Colonic mucosa (tissue), 4 donors: Measurements from ENCODE around the gene SP100. TPM values are rescaled to one million over a fixed set of nuclear protein-coding genes. Genes with fewer than 3 reads are reported as not detected.

Experiments
- DNase-seq: peaks from one replicate; pipeline ENCODE4 v3.0.0-alpha.2; 2020
- H3K27ac ChIP-seq: fragments of 200-600 bp; one replicate; pipeline ENCODE4 v1.8.0; 2021
- H3K27me3 ChIP-seq: fragments of 200-600 bp; one replicate; pipeline ENCODE4 v1.8.0; 2021
- H3K36me3 ChIP-seq: fragments of 200-600 bp; one replicate; pipeline ENCODE4 v1.8.0; 2021
- H3K4me1 ChIP-seq: fragments of 200-600 bp; one replicate; pipeline ENCODE4 v1.8.0; 2021; ENCODE audit warnings: mild to moderate bottlenecking
- H3K4me3 ChIP-seq: fragments of 200-600 bp; one replicate; pipeline ENCODE4 v1.8.0; 2021
- H3K9ac ChIP-seq, 2 donors: one replicate each; pipeline ENCODE4 v1.7.0; 2013; ENCODE audit warnings: control low read depth in 2 of 2, low read depth in 2 of 2, low read length in 2 of 2
- H3K9me3 ChIP-seq: fragments of 200-600 bp; one replicate; pipeline ENCODE4 v1.8.0; 2021
- CTCF ChIP-seq: fragments of 200-600 bp; IDR thresholded peaks from one replicate; pipeline ENCODE4 v1.8.0; 2022; ENCODE audit warnings: antibody characterized with exemption, mild to moderate bottlenecking
- intact Hi-C: fragments of 100-400 bp; cut with DNase I; formaldehyde crosslinking; loops from one replicate; pipeline ENCODE4 v1.14.1; 2022
- total RNA-seq, 2 donors: library from RNA; stranded (reverse); fragmentation: NEBNext Ultra II Directional in 1 of 2; extraction: Animal tissue kit (Norgen Biotek cat#: 25700) in 1 of 2; gene quantifications; one replicate each; pipeline ENCODE4 v1.2.1, GENCODE V29; 2021
- donor health status: healthy.
- donor health status: DM: no; HTN: no; CAD: no.
- donor health status: DM: no; HTN: no; CAD: no.

Gene SP100
- total RNA-seq, 2 donors from 2014 or later = 35.7 to 53.6 TPM

GRCh38 chr2:230557065-230557464 lies 141.1 kb downstream of the SP100 start:
- TF ChIP-seq CTCF = no peak
- no peaks in the 10 kb centered on the region for H3K9me3 ChIP-seq
- no peak overlapping the region for H3K4me3 ChIP-seq
- intact Hi-C loops = no loop called here
- no peaks in the 10 kb centered on the region for H3K27me3 ChIP-seq
- no peak overlapping the region for H3K9ac ChIP-seq
- no peaks in the 10 kb centered on the region for H3K36me3 ChIP-seq
- H3K27ac ChIP-seq = no peak overlapping the region
- H3K4me1 ChIP-seq = no peaks in the 10 kb centered on the region
- no peak for DNase-seq

GRCh38 chr2:230564805-230565779 lies 149.1 kb downstream of the SP100 start:
- no peak for TF ChIP-seq CTCF
- Histone ChIP-seq H3K27ac (no peak overlapping the region), H3K9me3 (no peaks in the 10 kb centered on the region), H3K9ac (no peak overlapping the region), H3K27me3 (no peaks in the 10 kb centered on the region), H3K4me1 (no peaks in the 10 kb centered on the region), H3K4me3 (no peak overlapping the region), H3K36me3 (no peaks in the 10 kb centered on the region)
- DNase-seq = no peak
- intact Hi-C loops = no loop called here

GRCh38 chr2:230569298-230569697 lies 153.3 kb downstream of the SP100 start:
- Histone ChIP-seq H3K9ac (no peak overlapping the region), H3K4me3 (no peak overlapping the region), H3K9me3 (no peaks in the 10 kb centered on the region), H3K27ac (no peak overlapping the region), H3K27me3 (no peaks in the 10 kb centered on the region), H3K4me1 (no peaks in the 10 kb centered on the region), H3K36me3 (no peaks in the 10 kb centered on the region)
- TF ChIP-seq CTCF = no peak
- intact Hi-C loops = no loop called here
- DNase-seq = no peak

- no peaks in the 10 kb centered on the region for H3K27me3 ChIP-seq
- intact Hi-C loops = no loop called here
- H3K27ac ChIP-seq = no peak overlapping the region
- H3K4me3 ChIP-seq = no peak overlapping the region
- no peaks in the 10 kb centered on the region for H3K4me1 ChIP-seq
- no peak for TF ChIP-seq CTCF
- no peak overlapping the region for H3K9ac ChIP-seq
- DNase-seq = no peak
- H3K9me3 ChIP-seq = no peaks in the 10 kb centered on the region
- no peaks in the 10 kb centered on the region for H3K36me3 ChIP-seq
These were observed 155.0 kb downstream of the SP100 start for GRCh38 chr2:230570987-230571386.

- no peaks in the 10 kb centered on the region for H3K36me3 ChIP-seq
- no peak overlapping the region for H3K4me3 ChIP-seq
- no peak for TF ChIP-seq CTCF
- H3K4me1 ChIP-seq = no peaks in the 10 kb centered on the region
- no peaks in the 10 kb centered on the region for H3K27me3 ChIP-seq
- intact Hi-C loops = no loop called here
- no peak overlapping the region for H3K9ac ChIP-seq
- no peak overlapping the region for H3K27ac ChIP-seq
- no peaks in the 10 kb centered on the region for H3K9me3 ChIP-seq
- DNase-seq = no peak
These were observed 159.8 kb downstream of the SP100 start for GRCh38 chr2:230575642-230576324.
